Stimulated activated CD4-positive, alpha-beta T cell treated with anti-CD3 and anti-CD28 coated beads, Interleukin-4, amount 100 ng/mL, for 48 hours (primary cell): Measurements from ENCODE around the gene TATDN3.
"Not testable (repeated sequence)": the region's sequence is repeated elsewhere in the genome, so short reads cannot be mapped to it uniquely, and the experiment has no call there.

Experiments used
- DNase-seq, 2 donors: peaks; one replicate each; pipeline ENCODE4 v3.0.0-alpha.2; 2020; ENCODE audit warnings: low read depth in 2 of 2

The TATDN3 gene, protein sequence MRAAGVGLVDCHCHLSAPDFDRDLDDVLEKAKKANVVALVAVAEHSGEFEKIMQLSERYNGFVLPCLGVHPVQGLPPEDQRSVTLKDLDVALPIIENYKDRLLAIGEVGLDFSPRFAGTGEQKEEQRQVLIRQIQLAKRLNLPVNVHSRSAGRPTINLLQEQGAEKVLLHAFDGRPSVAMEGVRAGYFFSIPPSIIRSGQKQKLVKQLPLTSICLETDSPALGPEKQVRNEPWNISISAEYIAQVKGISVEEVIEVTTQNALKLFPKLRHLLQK

DNA sequence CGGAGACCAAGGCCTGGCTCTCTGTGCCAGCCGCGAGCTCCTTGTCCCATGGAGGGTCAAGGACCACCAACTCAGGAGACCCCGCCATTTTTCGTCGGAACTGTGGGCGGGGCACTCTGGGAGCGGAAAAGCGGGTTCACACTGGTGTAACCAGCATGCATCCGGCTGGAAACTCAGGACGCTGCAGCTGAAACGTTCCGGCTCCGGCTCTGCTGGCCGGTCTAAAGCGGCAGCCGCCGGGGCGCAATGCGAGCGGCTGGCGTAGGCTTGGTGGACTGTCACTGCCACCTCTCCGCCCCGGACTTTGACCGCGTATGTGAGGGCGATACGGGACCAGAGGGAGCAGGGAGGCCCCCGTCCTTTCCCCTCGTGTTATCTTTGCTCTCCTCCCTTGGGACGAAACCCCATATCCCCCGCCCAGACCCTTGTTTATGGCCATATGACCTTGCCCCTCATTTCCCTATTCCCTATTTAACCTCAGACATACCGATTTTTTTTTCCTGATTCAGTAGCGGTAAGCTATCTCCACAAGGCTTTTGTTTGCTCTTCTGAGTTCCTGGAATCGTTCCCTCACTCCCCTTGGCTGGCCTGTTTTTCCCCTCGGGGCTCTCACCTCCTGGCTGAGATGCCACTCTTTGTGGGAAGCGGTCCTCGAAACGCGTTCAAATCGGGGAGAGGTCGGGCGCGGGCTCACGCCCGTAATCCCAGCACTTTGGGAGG, at the start of gene TATDN3, which contains the start of gene NSL1:
TSS of gene TATDN3 (plus strand) at position 219 of the 720 bp plus-strand sequence. CDS start at position 247, 28 bp downstream.
TSS of gene NSL1 (minus strand) at position 102 of the 720 bp plus-strand sequence. CDS start at position 88, 14 bp downstream.
- peak; percentile 87 to 97 for DNase-seq

DNA sequence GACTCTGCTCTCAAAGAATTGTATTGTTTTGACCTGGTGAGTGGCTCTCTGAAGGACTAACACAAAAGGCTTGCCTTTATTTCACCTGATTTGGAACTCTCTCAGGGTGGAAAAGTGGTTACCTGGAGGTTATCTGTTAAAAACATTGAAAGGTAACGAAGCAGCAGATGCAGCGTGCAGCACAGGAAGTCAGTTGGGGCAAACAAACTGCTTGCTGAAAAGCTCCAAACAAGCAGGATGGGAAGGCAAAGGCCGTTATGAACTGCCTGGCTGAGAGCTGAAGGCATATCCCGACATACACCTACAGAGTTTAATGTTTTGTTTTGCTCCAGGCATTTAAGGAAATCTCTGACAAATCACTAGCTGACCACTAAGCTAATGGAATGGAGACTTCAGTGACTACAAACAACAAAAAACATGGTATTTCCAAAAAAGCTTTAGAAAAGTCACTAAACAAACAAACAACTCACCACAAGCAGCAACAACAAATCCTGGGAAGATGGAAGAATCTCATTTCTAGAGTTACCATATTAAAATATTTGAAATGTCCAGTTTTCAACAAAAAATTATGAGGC, 47.7 kb upstream of the TATDN3 start:
- no peak for DNase-seq

DNA sequence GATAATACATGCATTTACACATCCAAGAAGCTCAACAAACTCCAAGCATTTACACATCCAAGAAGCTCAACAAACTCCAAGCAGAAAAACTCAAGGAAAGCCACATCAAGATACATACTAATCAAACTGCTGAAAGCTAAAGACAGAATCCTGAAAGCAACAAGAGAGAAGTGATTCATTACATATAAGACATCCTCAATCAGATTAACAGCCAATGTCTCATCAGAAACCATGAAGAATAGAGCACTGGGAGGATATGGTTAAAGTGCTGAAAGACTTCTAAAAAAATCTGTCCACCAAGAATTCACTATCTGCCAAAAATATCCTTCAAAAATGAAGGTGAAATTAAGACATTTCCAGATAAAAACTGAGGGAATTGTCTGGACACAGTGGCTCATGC, 46.4 kb upstream of the TATDN3 start:
- DNase-seq, result no peak

DNA sequence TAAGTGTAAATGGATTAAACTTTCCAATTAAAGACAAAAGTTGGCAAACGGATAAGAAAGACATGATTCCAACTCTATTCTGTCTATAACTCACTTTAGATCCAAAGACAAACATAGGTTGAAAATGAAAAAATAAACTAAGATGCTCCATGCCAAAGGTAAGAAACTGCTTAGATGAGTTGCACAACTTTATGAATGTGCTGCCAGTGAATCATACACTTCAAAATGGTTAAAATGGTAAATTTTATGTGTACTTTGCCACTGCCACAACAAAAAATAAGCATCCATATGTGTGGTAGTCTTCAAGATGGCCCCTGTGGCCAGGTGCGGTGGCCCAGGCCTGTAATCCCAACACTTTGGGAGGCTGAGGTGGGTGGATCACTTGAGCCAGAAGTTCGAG, 45.1 kb upstream of the TATDN3 start:
- DNase-seq, result no peak

DNA sequence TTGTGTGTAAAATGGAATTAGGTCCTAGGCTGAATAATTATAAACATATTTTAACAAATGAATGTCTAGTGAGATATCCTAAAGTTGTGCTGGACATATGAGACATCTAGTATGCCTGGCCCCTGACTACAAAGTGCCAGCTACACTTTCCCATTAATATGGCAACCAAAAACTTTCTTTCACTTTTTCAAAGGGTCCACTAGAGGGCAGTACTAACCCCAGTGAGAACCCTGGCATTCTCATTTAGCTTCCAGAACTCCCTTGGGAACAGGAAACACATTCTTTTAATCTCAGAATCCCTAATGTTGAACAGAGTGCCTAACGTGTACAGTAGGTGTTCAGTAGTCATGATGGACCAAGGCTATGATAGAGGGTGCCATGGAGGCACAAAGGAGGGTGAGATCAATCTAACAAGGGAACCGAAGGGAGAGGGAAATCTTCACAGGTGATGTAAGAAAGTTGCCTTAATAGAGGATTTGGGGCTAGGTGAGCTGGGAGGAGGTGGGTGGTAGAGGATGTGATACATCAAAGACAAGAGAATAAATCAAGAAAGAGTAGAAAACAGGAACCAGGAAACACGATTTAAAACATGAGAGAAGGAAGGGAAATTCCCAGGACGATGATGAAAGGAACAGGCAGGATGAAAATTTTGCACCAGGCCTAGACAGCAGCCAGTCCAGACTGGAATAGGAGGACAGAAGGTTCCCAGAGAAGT, 41.7 kb upstream of the TATDN3 start:
- DNase-seq, result no peak

DNA sequence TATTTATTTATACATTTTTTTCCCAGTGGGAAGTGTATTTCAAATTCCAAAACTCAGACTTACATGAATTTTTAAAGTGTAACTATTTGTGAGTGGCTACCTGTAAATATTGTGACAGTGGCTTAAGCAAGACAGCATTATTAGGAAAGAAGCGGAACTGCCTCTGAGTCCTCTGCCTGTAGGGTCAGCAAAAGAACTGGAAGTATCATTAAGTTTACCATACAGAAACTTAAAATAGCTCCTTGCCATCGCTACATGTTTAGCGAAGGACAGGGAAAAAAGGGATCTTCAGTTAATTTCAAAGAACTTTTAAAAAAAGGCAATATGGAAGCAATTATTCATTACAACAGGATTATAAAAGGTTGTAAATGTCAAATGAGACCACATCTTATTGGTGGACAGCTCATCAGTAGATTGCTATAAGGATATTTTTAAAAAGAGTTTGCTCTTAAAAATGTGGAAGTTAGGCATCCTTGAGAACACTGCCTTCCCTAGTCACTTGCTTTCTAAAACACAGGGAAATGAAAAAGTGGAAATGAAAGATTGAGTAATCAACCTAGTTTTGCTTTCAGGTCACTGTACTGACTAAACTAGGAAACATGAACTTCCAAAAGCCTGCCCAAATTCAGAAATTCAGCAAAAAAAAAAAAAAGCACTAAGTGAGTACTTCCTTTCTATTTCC, 39.3 kb upstream of the TATDN3 start:
- DNase-seq, result no peak

DNA sequence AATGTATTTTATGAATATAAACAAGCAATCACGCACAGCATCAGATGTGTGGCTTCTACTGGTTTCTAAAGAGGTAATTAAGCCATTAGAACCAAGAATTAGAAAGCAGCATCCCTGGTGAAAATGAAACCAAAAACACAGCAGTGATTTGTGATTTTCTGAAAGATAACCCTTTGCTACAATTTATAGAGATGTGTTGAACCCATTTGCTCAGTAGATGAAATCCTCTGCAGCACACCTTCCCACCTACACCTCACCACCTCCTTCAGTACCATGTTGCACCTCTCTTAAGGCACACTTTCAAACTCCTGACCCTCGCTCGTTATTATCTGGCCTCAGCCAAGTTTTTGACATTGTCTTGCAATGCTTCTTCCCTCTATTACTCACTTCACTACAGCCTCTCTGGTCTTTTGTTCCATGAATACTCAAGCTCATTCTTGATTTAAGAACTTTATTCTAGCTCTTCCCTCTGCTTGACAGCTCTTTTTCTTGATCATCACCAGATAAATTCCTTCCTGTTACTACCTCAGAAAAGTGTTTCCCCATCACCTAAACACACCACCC, 38.7 kb upstream of the TATDN3 start:
- DNase-seq, result no peak

DNA sequence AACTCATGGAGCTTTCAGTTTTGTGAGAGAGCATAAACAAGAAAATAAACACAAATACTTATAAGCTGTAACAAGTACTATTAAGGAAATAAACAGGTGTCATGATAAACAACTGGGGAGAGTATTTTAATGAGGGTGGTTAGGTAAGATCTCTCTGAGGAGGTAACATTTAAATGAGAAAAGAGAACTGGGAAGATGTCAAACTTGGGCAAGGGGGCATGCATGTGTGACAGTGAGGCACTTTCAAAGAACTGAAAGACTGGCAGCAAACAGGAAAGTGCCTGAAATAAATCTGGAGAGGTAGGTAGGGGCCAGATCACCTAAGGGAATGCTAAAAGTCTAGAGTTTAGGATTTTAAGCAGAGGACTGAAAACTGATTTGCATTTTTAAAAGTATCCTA, 37.9 kb upstream of the TATDN3 start:
- DNase-seq, result no peak

DNA sequence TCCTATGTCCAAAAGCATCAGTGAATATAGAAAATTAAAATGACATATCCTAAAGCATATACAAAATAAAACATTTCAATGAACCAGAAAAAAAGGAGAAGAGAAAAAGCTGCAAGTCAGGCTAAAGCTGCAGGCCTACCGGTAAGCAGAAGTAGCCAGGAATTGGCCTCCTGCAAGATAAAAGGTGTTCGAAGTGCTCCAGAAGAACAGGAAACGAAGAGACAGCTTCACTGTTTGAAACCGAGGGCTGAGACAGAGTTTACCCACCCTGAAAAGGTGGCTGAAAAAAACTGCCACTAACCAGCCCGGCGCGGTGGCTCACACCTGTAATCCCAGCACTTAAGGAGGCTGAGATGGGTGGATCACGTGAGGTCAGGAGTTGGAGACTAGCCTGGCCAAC, 37.5 kb upstream of the TATDN3 start:
- DNase-seq, result no peak

DNA sequence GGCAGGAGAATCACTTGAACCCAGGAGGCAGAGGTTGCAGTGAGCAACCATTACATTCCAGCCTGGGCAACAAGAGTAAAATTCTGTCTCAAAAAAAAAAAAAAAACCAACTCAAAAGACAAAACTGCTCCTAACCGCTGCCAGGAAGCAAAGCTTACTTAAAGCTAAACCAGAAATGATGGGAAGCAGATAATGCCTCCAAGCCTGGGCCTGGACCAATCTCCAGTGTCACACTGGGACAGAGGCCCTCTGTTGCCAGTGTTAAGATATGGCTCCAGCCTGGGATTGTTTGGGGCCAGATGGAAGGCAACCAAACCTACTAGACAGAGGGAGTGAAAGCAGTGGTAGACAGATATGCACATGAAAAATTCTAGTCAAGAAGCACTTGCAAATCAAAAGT, 37.0 kb upstream of the TATDN3 start:
- DNase-seq, result no peak

DNA sequence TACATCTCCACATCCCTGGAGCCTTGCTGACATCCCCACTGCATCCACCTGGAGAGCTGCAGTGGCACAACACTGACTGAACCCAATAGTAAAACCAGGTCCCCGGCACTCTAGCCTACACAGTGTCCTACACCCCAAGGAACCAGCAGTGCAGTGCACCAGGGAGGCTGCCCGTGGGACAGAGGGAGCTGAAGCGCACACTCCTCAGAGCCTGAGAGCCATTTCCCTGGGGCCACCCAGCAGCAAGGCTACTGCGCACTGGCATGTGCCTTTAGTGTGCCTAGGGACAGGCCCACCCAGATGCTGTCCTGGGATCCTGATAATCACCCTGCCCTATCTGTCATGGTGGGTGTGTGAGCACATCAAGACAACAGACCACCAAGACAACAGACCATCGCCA, 32.0 kb upstream of the TATDN3 start:
- no peak for DNase-seq

DNA sequence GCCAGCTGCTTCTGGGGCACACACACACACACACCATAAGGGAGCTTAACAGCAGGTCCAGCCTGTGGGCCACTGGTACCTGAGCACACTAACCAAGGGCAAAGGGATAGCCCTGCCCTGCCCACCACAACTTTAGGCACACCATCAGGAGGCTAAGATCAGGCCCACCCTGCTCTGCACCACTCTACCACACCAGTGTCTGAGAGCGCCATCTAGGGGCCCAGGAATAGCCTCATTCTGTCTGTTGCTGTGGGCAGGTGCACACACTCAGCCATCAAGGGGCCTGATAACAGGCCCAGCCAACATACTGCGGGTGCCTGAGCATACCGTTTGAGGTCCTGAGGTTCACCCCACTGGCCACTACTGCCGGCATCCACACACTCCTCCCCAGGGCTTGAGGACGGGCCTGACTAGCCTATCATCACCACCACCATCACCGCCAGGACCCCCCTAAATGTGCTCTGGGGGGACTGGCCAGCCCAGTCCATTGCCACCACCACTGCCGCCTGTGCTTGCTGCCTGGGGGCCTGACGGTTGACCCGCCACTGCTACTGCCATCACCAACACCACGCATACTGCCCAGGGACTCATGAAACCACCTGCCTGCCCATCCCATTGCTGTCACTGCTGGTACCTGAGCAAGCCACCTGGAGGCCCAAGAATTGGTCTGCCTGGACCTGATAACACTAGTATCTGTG, 31.4 kb upstream of the TATDN3 start:
- peak; percentile 63 to 64 for DNase-seq

DNA sequence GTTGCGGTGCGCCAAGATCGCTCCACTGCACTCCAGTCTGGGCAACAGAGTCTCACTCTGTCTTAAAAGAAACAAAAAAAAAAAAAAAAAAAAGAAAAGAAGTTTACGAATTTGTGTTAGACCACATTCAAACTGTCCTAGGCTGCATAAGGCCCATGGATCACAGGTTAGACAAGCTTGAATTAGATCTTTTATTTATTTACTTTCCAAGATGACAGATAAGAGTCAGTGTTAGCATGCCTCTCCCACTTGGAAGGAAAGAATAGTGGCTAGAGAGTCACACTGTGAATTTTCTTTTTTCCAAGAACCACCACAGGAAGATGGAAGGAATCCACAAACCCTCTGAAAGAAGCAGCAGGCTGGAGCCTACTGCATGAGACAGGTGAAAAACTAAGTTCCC, 29.5 kb upstream of the TATDN3 start:
- no peak for DNase-seq

DNA sequence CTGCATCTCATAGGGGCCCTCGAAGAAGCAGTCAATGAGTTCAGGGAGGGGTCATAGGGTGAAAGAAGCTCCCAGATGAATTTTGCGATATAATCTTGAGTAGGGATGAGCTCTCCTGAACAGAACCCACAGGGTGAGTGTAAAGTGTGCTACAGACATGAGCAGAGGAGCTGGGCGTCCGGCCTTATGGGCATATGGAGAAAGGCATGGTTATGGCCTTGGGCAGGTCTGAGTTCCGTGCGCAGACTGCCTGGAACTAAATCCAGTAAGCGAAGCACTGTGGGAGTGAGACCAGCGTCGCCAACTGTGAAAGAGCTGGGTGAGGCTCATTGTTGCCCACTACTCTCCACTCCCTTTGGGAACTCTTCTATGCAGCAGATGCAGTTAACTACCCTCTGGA, 28.9 kb upstream of the TATDN3 start:
- no peak for DNase-seq

DNA sequence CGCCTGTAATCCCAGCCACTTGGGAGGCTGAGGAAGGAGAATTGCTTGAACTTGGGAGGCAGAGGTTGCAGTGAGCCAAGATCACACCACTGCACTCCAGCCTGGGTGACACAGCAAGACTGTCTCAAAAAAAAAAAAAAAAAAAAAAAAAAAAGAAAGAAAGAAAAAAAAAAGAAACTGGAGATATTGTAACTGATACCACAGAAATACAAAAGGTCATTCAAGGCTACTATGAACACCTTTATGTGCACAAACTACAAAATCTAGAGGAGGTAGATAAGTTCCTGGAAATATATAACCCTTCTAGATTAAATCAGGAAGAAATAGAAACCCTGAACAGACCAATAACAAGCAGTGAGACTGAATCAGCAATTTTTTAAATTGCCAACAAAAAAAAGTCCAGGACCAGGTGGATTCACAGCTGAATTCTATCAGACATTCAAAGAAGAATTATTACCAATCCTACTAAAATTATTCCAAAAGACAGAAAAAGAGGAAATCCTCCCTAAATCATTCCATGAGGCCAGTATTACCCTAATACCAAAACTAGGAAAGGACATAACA, 26.9 kb upstream of the TATDN3 start:
- DNase-seq, result not testable (repeated sequence)

DNA sequence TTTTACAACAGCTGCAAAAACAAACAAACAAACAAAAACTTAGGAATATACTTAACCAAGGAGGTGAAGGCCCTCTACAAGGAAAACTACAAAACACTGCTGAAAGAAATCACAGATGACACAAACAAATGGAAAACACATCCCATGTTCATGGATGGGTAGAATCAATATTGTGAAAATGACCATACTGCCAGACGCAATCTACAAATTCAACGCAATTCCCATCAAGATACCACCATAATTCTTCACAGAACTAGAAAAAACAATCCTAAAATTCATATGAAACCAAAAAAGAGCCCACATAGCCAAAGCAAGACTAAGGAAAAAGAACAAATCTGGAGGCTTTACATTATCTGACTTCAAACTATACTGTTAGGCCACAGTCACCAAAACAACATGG, 24.9 kb upstream of the TATDN3 start:
- DNase-seq, result not testable (repeated sequence)

DNA sequence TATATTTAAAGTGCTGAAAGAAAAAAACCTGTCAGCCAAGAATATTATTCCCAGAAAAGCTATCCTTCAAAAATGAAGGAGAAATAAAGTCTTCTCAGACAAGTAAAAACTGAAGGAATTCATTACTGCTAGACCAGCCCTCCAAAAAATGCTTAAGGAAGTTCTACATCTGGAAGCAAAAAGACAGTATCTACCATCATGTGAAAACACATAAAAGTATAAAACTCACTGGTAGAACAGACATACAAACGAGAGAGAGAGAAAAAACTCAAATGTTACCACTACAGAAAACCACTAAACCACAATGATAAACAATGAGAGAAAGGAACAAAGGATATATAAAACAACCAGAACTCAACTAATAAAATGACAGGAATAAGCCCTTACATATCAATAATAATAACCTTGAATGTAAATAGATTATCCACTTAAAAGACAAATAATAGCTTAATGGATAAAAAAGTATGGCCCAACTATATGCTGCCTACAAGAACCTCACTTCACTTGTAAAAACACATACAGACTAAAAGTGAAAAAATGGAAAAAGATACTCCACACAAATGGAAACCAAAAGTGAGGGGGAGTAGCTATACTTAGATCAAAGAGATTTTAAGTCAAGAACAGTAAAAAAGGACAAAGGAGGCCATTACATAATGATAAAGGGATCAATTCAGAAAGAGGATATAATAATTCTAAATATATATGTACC, 22.1 kb upstream of the TATDN3 start:
- no peak for DNase-seq

DNA sequence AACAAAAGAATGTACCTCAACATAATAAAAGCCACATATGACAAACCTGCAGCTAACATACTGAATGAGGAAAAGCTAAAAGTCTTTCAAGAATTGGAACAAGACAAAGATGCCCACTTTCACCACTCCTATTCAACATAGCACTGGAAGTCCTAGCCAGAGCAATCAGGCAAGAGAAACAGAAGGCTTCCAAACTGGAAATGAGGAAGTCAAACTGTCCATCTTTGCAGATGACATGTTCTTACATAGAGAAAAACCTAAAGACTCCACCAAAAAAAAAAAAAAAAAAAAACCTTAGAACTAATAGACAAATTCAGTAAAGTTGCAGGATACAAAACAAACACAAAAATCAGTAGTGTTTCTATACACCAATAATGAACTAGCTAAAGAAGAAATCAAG, 20.4 kb upstream of the TATDN3 start:
- no peak for DNase-seq

DNA sequence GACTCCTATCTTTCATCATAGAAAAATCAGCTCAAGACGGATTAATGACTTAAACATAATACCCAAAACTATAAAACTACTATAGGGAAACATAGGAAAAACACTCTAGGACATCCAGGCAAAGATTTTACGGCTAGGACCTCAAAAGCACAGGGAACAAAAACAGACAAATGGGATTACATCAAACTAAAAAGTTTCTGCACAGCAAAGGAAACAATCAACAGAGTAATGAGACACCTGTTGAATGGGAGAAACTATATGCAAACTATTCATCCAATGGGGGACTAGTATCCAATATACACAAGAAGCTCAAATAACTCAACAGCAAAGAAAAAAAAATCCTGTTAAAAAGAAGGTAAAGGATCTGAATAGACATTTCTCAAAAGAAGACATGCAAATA, 18.7 kb upstream of the TATDN3 start:
- no peak for DNase-seq

DNA sequence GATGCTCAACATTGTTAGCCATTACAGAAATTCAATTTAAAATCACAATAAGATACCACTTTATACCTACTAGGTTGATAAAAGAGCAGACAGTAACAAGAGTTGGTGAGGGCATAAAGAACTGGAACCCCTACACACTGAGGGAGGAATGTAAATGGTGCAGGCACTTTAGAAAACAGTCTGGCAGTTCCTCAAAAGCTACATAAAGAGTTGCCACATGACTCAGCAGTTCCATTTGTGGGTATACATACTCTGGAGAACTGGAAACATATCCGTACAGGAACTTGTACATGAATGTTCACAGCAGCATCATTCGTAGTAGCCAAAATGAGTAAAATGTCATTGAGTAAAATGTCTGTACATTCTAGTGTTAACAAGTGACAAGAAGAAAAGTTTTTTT, 17.1 kb upstream of the TATDN3 start:
- DNase-seq, result no peak
